Measurements from ENCODE around the gene NR2E1.

The NR2E1 gene

GRCh38 chr6:108211671-108212070 lies 45.8 kb downstream of the NR2E1 start:
- DNase-seq = no peak

GRCh38 chr6:108222064-108222463 lies 56.2 kb downstream of the NR2E1 start:
- DNase-seq = no peak

- no peak for DNase-seq
Observed at GRCh38 chr6:108222504-108222903, 56.7 kb downstream of the NR2E1 start.

- DNase-seq = no peak
Observed at GRCh38 chr6:108227290-108227689, 61.5 kb downstream of the NR2E1 start.

- DNase-seq = no peak
Observed at GRCh38 chr6:108228416-108228815, 62.6 kb downstream of the NR2E1 start.

GRCh38 chr6:108235127-108235526 lies 69.3 kb downstream of the NR2E1 start:
- no peak for DNase-seq

GRCh38 chr6:108236791-108237190 lies 71.0 kb downstream of the NR2E1 start:
- DNase-seq = no peak

GRCh38 chr6:108238322-108238721 lies 72.5 kb downstream of the NR2E1 start:
- no peak for DNase-seq

Data from fibroblast of skin of scalp (primary cell).